Esophagus muscularis mucosa (tissue), 3 donors: Measurements from ENCODE around the gene SPINK2.

Experiments used
- EP300 ChIP-seq: sonication (generic); formaldehyde crosslinking; IDR thresholded peaks from one replicate; pipeline ENCODE4 v1.6.1; 2017; ENCODE audit warnings: antibody characterized with exemption
- TF ChIP-seq, protein P1 (sequence below), 3 experiments: fragments of 200-600 bp in 2 of 3; fragments of 450-650 bp in 1 of 3; sonication (generic) in 2 of 3; IDR thresholded peaks; one replicate each; pipeline ENCODE4 v1.5.1; 2017 to 2019; ENCODE audit warnings: antibody characterized with exemption in 3 of 3, mild to moderate bottlenecking in 2 of 3, moderate library complexity in 1 of 3

DNA sequence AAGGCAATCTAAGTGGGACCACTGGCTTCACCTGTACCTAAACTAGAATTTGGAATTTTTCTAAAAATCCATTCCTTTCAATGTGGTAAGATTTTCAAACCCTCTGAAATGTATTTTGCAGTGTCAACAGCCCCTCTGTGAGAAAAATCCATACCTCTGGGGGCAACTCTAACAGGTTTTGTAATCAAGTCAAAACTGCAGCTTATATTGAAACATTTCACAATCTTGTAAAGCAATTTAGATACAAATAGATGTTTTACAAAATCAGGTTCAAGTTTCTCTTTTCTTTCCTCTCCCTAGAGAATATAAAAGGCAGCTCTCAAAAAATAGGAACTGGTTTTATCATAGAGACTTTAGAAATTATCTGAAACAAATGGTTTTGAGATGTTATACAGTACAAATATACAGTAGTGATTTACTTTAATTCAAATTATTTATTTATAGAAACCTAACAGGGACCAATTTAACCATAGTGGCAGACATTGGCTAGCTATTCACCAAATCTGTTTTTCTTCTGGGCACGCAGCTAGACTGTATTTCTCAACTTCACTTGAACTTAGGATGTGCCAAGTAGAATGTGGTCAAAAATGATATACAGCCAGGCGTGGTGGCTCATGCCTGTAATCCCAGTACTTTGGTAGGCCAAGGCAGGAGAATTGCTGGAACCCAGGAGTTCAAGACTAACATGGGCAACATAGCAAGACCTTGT lies 36.3 kb upstream of the SPINK2 start:
- TF ChIP-seq, protein P1, sequence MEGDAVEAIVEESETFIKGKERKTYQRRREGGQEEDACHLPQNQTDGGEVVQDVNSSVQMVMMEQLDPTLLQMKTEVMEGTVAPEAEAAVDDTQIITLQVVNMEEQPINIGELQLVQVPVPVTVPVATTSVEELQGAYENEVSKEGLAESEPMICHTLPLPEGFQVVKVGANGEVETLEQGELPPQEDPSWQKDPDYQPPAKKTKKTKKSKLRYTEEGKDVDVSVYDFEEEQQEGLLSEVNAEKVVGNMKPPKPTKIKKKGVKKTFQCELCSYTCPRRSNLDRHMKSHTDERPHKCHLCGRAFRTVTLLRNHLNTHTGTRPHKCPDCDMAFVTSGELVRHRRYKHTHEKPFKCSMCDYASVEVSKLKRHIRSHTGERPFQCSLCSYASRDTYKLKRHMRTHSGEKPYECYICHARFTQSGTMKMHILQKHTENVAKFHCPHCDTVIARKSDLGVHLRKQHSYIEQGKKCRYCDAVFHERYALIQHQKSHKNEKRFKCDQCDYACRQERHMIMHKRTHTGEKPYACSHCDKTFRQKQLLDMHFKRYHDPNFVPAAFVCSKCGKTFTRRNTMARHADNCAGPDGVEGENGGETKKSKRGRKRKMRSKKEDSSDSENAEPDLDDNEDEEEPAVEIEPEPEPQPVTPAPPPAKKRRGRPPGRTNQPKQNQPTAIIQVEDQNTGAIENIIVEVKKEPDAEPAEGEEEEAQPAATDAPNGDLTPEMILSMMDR (IDR thresholded peaks at IDR 0.05) = no peak
- TF ChIP-seq EP300 = no peak
